Middle frontal gyrus (tissue), 1 donor: ENCODE data around the gene EML2.
"Not testable (repeated sequence)": the region's sequence is repeated elsewhere in the genome, so short reads cannot be mapped to it uniquely, and the experiment has no call there.

Experiments
- DNase-seq: peaks from one replicate; pipeline ENCODE4 v3.0.0-alpha.2; 2015; ENCODE audit warnings: low spot score; ENCODE audit errors: extremely low spot score

EML2 gene

GRCh38 chr19:45638930-45639729, at the start of gene EML2:
Gene EML2 (minus strand): TSS chr19:45639397. CDS start chr19:45639376, 21 bp downstream.
- no peak for DNase-seq

- DNase-seq: no peak
Observed at GRCh38 chr19:45687599-45687998, 48.4 kb upstream of the EML2 start.

- DNase-seq: not testable (repeated sequence)
Observed at GRCh38 chr19:45685045-45685444, 45.8 kb upstream of the EML2 start.

- DNase-seq: no peak
Observed at GRCh38 chr19:45682908-45683307, 43.7 kb upstream of the EML2 start.

GRCh38 chr19:45682117-45682516, 42.9 kb upstream of the EML2 start:
- no peak for DNase-seq

GRCh38 chr19:45681391-45682015, 42.3 kb upstream of the EML2 start:
- DNase-seq: peak; percentile 65

GRCh38 chr19:45677351-45678230, 38.4 kb upstream of the EML2 start:
- no peak for DNase-seq

- no peak for DNase-seq
Observed at GRCh38 chr19:45676851-45677263, 37.7 kb upstream of the EML2 start.

- no peak for DNase-seq
Observed at GRCh38 chr19:45674946-45675345, 35.7 kb upstream of the EML2 start.

- DNase-seq: no peak
Observed at GRCh38 chr19:45670670-45671453, 31.7 kb upstream of the EML2 start.

GRCh38 chr19:45668342-45668871, 29.2 kb upstream of the EML2 start:
- DNase-seq: no peak

GRCh38 chr19:45667620-45668341, 28.6 kb upstream of the EML2 start, which contains the start of gene GIPR:
Gene GIPR (plus strand): TSS chr19:45668221. CDS start chr19:45669521, 1,300 bp downstream.
- no peak for DNase-seq

GRCh38 chr19:45664575-45664974, 25.4 kb upstream of the EML2 start:
- no peak for DNase-seq

- no peak for DNase-seq
Observed at GRCh38 chr19:45663800-45664199, 24.6 kb upstream of the EML2 start.

GRCh38 chr19:45660636-45661035, 21.4 kb upstream of the EML2 start:
- no peak for DNase-seq

GRCh38 chr19:45659096-45659729, 20.0 kb upstream of the EML2 start:
- DNase-seq: no peak

- no peak for DNase-seq
Observed at GRCh38 chr19:45657520-45658167, 18.4 kb upstream of the EML2 start.

- no peak for DNase-seq
Observed at GRCh38 chr19:45655073-45655472, 15.9 kb upstream of the EML2 start.

GRCh38 chr19:45653634-45654033, 14.4 kb upstream of the EML2 start:
- DNase-seq: no peak
